Endothelial cell of umbilical vein (primary cell): ENCODE results near the gene PDPN. TPM values are rescaled to one million over a fixed set of nuclear protein-coding genes. Genes with fewer than 3 reads are reported as not detected.

Source experiments
- BruUV-seq: library from RNA; stranded (reverse); fragments of 400-500 nt; replicated peaks from 2 replicates; lab custom pipeline; 2021; lab: Mats Ljungman, UMichigan
- CTCF ChIA-PET: fragments of 300-600, 350-600 bp; sonication (Branson Sonifier 250); formaldehyde crosslinking; loops from one replicate; lab custom pipeline; 2021; ENCODE audit warnings: antibody characterized with exemption, inconsistent platforms; lab: Charles Lee
- POLR2A ChIA-PET: fragments of 300-600, 350-600 bp; sonication (Branson Sonifier 250); formaldehyde crosslinking; loops from one replicate; lab custom pipeline; 2021; ENCODE audit warnings: antibody characterized with exemption, inconsistent platforms; lab: Charles Lee
- DNase-seq: peaks from one replicate; pipeline ENCODE4 v3.0.0-alpha.2; 2011; ENCODE audit warnings: low read depth, low spot score
- FAIRE-seq: peaks from 2 replicates; lab custom pipeline; 2011; peaks lifted over from hg19 to GRCh38; lab: Jason Lieb, UNC
- H2AFZ ChIP-seq: 2 replicates; pipeline ENCODE4 v1.6.0; 2012; ENCODE audit warnings: low read depth, low read length, control low read depth, inconsistent platforms
- H3K27ac ChIP-seq: 2 replicates; pipeline ENCODE4 v1.5.1; 2011; ENCODE audit warnings: low read depth, mild to moderate bottlenecking, control low read depth, low read length, moderate library complexity; ENCODE audit not compliant: insufficient read depth
- H3K27me3 ChIP-seq, 2 experiments: 2 replicates each; pipeline versions ENCODE4 v1.6.0 to v1.6.1; 2011; ENCODE audit warnings: low read length in 2 of 2, mixed read lengths in 1 of 2; ENCODE audit not compliant: control insufficient read depth in 2 of 2, insufficient read depth in 2 of 2
- H3K36me3 ChIP-seq, 2 experiments: 2 replicates in 1 of 2; 3 replicates in 1 of 2; pipeline ENCODE4 v1.5.1; 2011; ENCODE audit warnings: low read length in 2 of 2, mild to moderate bottlenecking in 1 of 2, moderate library complexity in 1 of 2; ENCODE audit not compliant: control insufficient read depth in 2 of 2, insufficient read depth in 2 of 2; ENCODE audit errors: extremely low read depth in 1 of 2
- H3K4me1 ChIP-seq: 3 replicates; pipeline ENCODE4 v1.5.1; 2011; ENCODE audit warnings: mild to moderate bottlenecking, low read length; ENCODE audit not compliant: control insufficient read depth, insufficient read depth; ENCODE audit errors: extremely low read depth
- H3K4me2 ChIP-seq: 2 replicates; pipeline ENCODE4 v1.6.1; 2011; ENCODE audit warnings: low read length, control low read depth, mixed read lengths; ENCODE audit not compliant: insufficient read depth
- H3K4me3 ChIP-seq, 3 experiments: fragments of 200-600 bp in 1 of 3; sonication (generic), shearing (Covaris generic) in 1 of 3; replicated peaks in 1 of 3; 2 replicates each; pipeline ENCODE4 v1.5.1; 2011 to 2016; ENCODE audit warnings: control low read depth in 3 of 3, low read length in 3 of 3, mild to moderate bottlenecking in 2 of 3, inconsistent platforms in 1 of 3, low read depth in 1 of 3, moderate library complexity in 1 of 3; ENCODE audit not compliant: insufficient read depth in 1 of 3
- H3K79me2 ChIP-seq: 2 replicates; pipeline ENCODE4 v1.6.0; 2012; ENCODE audit warnings: low read length, inconsistent platforms; ENCODE audit not compliant: control insufficient read depth, insufficient read depth
- H3K9ac ChIP-seq: replicated peaks from 2 replicates; pipeline ENCODE3; 2011; ENCODE audit warnings: low read length, control low read depth; ENCODE audit not compliant: insufficient read depth; ENCODE audit errors: extremely low read depth
- H3K9me1 ChIP-seq: replicated peaks from 3 replicates; pipeline ENCODE4 v1.6.0; 2011; ENCODE audit warnings: mild to moderate bottlenecking, low read length; ENCODE audit not compliant: control insufficient read depth, insufficient read depth; ENCODE audit errors: extremely low read depth
- H3K9me3 ChIP-seq: replicated peaks from 2 replicates; pipeline ENCODE4 v1.5.1; 2012; ENCODE audit warnings: low read length, inconsistent platforms; ENCODE audit not compliant: control insufficient read depth, insufficient read depth
- H4K20me1 ChIP-seq: replicated peaks from 2 replicates; pipeline ENCODE3; 2011; ENCODE audit warnings: mild to moderate bottlenecking, low read length; ENCODE audit not compliant: control insufficient read depth, insufficient read depth; ENCODE audit errors: extremely low read depth
- CTCF ChIP-seq, 2 donors: IDR thresholded peaks; 1 replicate in 1 of 2; 2 replicates in 1 of 2; pipeline ENCODE4 v1.5.1; 2011; ENCODE audit warnings: low read length in 2 of 2, mild to moderate bottlenecking in 2 of 2, moderate library complexity in 2 of 2, control low read depth in 1 of 2, inconsistent platforms in 1 of 2, low read depth in 1 of 2; ENCODE audit not compliant: insufficient read depth in 1 of 2; ENCODE audit errors: extremely low read depth in 1 of 2
- FOS ChIP-seq: IDR thresholded peaks from 2 replicates; pipeline ENCODE4 v1.6.1; 2011; ENCODE audit warnings: mild to moderate bottlenecking, low read length, moderate library complexity, borderline replicate concordance; ENCODE audit not compliant: insufficient read depth
- GATA2 ChIP-seq: IDR thresholded peaks from 2 replicates; pipeline ENCODE4 v1.7.0; 2011; ENCODE audit warnings: low read depth, mild to moderate bottlenecking, moderate library complexity, mixed read lengths, low read length; ENCODE audit not compliant: insufficient read length, insufficient read depth
- JUN ChIP-seq: IDR thresholded peaks from 2 replicates; pipeline ENCODE4 v1.6.1; 2011; ENCODE audit warnings: borderline replicate concordance, low read depth; ENCODE audit not compliant: insufficient read length, insufficient read depth
- MAX ChIP-seq: IDR thresholded peaks from 2 replicates; pipeline ENCODE4 v1.6.1; 2011; ENCODE audit not compliant: insufficient read depth, insufficient read length
- MYC ChIP-seq: IDR thresholded peaks from one replicate; pipeline ENCODE4 v1.6.1; 2011; ENCODE audit warnings: mild to moderate bottlenecking, low read depth, low read length
- POLR2A ChIP-seq: IDR thresholded peaks from 2 replicates; pipeline ENCODE4 v1.6.1; 2012; ENCODE audit warnings: low read depth, mild to moderate bottlenecking, control low read depth, low read length
- dilution Hi-C: fragments of 300-500 bp; cut with MboI; formaldehyde crosslinking; loops from one replicate; pipeline ENCODE4 v1.15.0; 2019; ENCODE audit warnings: low sequenced_read_pairs; ENCODE audit not compliant: extremely low pct_ligation_motif_present
- intact Hi-C: fragments of 100-400 bp; cut with micrococcal nuclease; formaldehyde crosslinking; loops from one replicate; pipeline ENCODE4 v1.10.0; 2022
- polyA plus RNA-seq, 4 experiments: library from polyadenylated mRNA; depleted of rRNA in 3 of 4; stranded (reverse) in 3 of 4; unstranded in 1 of 4; fragments of >200 nt; gene quantifications; 2 replicates each; pipeline versions ENCODE4 v1.2.1 to v1.2.3, GENCODE V29; 2011 to 2012; ENCODE audit warnings: missing spikeins in 1 of 4
- total RNA-seq: library from RNA; stranded (reverse); gene quantifications from 2 replicates; pipeline ENCODE4 v1.2.3, GENCODE V29; 2021

PDPN gene
- total and polyA plus RNA-seq, 2 donors (not counting 3 experiments of a cell fraction or from before 2014, with no cell fraction given), result not detected

- DNase-seq, result no peak
- FAIRE-seq, result no peak
- dilution Hi-C loops, result no loop called here
- peaks cover 4% of the 10 kb centered on the region for H3K9me3 ChIP-seq
- TF ChIP-seq CTCF (IDR thresholded peaks at IDR 0.05; ENCODE audit: extremely low read depth in 1 of 2, insufficient read depth in 1 of 2, low read depth in 1 of 2, low read length in 2 of 2) (no peak), GATA2 (no peak), MAX (no peak), MYC (no peak)
- no peak overlapping the region for H3K9ac ChIP-seq
- no peaks in the 10 kb centered on the region for H3K36me3 ChIP-seq
- ChIA-PET POLR2A (no interaction called here), CTCF (no interaction called here)
- no peaks in the 10 kb centered on the region for H3K79me2 ChIP-seq
- H3K4me1 ChIP-seq, result no peaks in the 10 kb centered on the region
- no peaks in the 10 kb centered on the region for H3K27me3 ChIP-seq
- no peak overlapping the region for H2AFZ ChIP-seq
- H3K9me1 ChIP-seq, result no peaks in the 10 kb centered on the region
- no peak overlapping the region for H3K4me3 ChIP-seq
- H3K4me2 ChIP-seq, result no peak overlapping the region
- BruUV-seq, result no TSS peak
- no peak overlapping the region for H3K27ac ChIP-seq
- intact Hi-C loops, result no loop called here
- H4K20me1 ChIP-seq, result no peaks in the 10 kb centered on the region
These were observed 34.1 kb upstream of the PDPN start for GRCh38 chr1:13549521-13549920.

- TF ChIP-seq JUN, result no peak
- TF ChIP-seq FOS, result no peak
- no peak for TF ChIP-seq MAX
- TF ChIP-seq MYC, result no peak
- TF ChIP-seq POLR2A, result no peak
- TF ChIP-seq GATA2, result no peak
- BruUV-seq, result no TSS peak
- H3K9me1 ChIP-seq, result no peaks in the 10 kb centered on the region
- no peak for DNase-seq
- H3K4me1 ChIP-seq, result no peaks in the 10 kb centered on the region
- H3K4me2 ChIP-seq, result no peak overlapping the region
- FAIRE-seq, result no peak
- CTCF ChIA-PET, result no interaction called here
- no peaks in the 10 kb centered on the region for H3K27me3 ChIP-seq
- peaks cover 4% of the 10 kb centered on the region for H3K9me3 ChIP-seq
- H3K27ac ChIP-seq, result no peak overlapping the region
- no peak overlapping the region for H3K4me3 ChIP-seq
- no peaks in the 10 kb centered on the region for H3K79me2 ChIP-seq
- no peak overlapping the region for H3K9ac ChIP-seq
- H3K36me3 ChIP-seq, result no peaks in the 10 kb centered on the region
- dilution Hi-C loops, result no loop called here
- intact Hi-C loops, result no loop called here
- no peaks in the 10 kb centered on the region for H4K20me1 ChIP-seq
- POLR2A ChIA-PET, result no interaction called here
- H2AFZ ChIP-seq, result no peak overlapping the region
These were observed 33.0 kb upstream of the PDPN start for GRCh38 chr1:13550663-13551062.
